ENCODE results near the gene SH3PXD2A. TPM values are rescaled to one million over a fixed set of nuclear protein-coding genes. Genes with fewer than 3 reads are reported as not detected.
A peak's percentile ranks its signal among the peaks of the same experiment; 100 is the strongest.

Gene SH3PXD2A
- total RNA-seq, 4 donors from 2014 or later, result 35.0 to 54.8 (median 45.4) TPM

DNA sequence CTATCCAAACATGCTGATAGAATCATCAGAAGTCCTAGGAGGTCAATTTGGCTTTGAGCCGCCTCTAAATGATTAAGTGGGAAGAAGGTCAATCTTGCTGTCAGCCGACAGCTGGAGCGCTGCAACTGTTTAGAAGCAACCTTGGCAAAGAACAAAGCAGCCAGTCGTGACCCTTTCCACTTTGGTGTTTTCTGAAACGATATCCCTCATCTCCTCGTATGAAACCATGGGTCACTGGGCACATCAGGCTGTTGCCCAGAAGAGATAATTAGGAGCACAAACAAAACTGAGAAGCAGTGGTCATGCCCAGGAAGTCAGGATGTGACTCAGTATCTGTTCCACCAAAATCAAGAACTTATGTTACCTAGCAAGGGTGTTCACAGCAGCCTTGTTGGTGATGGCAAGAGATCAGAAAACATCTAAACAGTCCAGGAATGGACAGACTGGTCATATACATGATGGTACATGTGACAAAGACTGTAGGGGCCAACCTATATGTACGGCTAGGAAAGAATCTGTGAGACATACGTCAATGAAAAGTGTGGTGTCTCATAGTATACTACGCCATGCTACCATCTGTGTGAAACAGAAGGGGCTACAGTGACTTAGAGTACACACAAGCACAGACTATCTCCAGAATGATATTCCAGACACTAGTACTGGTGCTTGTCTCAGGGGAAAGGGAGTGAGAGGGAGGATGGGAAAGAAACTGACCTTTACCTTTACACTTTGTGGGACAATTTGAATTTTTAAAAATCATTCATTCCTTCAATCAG is 40.2 kb upstream of the SH3PXD2A start:
- peak in 1 of 2 donors; percentile 76 for DNase-seq (ENCODE audit: low spot score in 2 of 2)

DNA sequence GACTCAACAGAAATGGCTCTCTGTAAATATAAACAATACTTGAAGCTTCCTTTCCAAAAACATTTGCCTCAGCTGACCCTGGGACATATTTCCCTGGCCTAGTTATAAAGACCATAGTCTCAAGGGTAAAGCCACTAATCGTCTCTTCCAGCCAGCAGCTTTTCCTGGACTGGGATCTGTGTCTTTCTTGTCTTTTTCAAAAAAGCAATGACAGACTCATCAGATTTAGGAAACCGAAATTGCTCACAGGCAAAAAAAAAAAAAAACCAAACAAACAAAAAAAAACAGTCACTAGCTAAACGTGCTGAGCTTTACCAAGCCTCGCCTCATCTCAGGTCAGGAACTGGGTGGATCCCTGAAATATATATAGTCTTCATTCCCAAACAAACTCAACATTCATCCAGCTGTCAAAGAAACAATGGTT is 39.1 kb upstream of the SH3PXD2A start:
- TF ChIP-seq, protein P1, sequence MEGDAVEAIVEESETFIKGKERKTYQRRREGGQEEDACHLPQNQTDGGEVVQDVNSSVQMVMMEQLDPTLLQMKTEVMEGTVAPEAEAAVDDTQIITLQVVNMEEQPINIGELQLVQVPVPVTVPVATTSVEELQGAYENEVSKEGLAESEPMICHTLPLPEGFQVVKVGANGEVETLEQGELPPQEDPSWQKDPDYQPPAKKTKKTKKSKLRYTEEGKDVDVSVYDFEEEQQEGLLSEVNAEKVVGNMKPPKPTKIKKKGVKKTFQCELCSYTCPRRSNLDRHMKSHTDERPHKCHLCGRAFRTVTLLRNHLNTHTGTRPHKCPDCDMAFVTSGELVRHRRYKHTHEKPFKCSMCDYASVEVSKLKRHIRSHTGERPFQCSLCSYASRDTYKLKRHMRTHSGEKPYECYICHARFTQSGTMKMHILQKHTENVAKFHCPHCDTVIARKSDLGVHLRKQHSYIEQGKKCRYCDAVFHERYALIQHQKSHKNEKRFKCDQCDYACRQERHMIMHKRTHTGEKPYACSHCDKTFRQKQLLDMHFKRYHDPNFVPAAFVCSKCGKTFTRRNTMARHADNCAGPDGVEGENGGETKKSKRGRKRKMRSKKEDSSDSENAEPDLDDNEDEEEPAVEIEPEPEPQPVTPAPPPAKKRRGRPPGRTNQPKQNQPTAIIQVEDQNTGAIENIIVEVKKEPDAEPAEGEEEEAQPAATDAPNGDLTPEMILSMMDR (IDR thresholded peaks at IDR 0.05), result no peak
- TF ChIP-seq POLR2A (IDR thresholded peaks at IDR 0.05), result no peak
- intact Hi-C loops (cut with DNase I; ENCODE audit: low total_unique reads), result no loop called here
- 2 to 13% methylated on average over 4 of the region's 4 CpGs for WGBS, 2 donors
- peak in 1 of 2 donors; percentile 49 for DNase-seq (ENCODE audit: low spot score in 2 of 2)
- no peak overlapping the region for H3K4me3 ChIP-seq (ENCODE audit: low read depth, poor library complexity, severe bottlenecking)

More for the DNA sequence above, 40.2 kb upstream of the SH3PXD2A start:
- WGBS, 2 donors, result 55 to 62% methylated on average over 9 of the region's 9 CpGs
- TF ChIP-seq, protein P1 (IDR thresholded peaks at IDR 0.05), result no peak
- TF ChIP-seq POLR2A (IDR thresholded peaks at IDR 0.05), result no peak
- H3K4me3 ChIP-seq (ENCODE audit: low read depth, poor library complexity, severe bottlenecking), result no peak overlapping the region
- intact Hi-C loops (cut with DNase I; ENCODE audit: low total_unique reads), result no loop called here

DNA sequence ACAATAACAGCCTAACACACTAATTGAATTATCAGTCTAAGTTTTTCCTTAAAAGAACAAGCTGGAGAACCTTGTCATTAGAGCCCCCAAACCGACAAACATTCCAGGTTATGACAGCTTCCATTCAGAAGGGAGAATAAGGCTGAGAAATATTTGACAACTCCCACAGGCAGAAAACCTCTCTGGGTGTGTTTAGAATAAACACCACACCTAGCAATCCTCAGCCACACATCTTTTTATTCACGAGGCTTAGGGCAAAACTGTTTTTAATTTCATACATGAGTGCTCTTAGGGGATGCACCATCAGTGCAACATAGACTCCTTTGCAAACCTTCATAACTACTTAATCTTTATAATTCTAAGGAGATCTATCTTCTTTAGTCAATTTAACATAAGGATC is 38.4 kb upstream of the SH3PXD2A start:
- no peak overlapping the region for H3K4me3 ChIP-seq (ENCODE audit: low read depth, poor library complexity, severe bottlenecking)
- 21 to 30% methylated on average over 2 of the region's 2 CpGs for WGBS, 2 donors
- intact Hi-C loops (cut with DNase I; ENCODE audit: low total_unique reads), result no loop called here
- no peak for DNase-seq (ENCODE audit: low spot score in 2 of 2)
- TF ChIP-seq, protein P1 (IDR thresholded peaks at IDR 0.05), result no peak
- TF ChIP-seq POLR2A (IDR thresholded peaks at IDR 0.05), result no peak

DNA sequence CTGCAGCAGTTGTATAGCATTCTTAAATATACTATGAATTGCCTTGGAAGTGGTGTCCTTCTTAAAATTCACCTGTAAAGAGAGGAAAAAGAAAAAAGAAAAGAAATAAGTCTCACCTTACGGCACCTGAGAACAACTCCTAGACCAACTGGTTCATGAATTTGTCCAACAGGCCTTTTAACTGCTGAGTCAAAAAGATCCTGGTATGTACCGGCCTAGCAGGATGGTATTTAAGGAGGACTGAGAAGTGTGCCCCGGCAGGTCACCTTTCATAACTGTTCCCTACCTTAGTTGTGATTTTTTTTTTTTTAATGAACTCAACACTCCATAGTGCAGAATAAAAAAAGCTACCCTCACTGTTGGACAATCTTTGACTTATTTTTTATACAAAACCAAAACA is 36.8 kb upstream of the SH3PXD2A start:
- WGBS, 2 donors, result 69 to 74% methylated on average over 3 of the region's 3 CpGs
- no peak for DNase-seq (ENCODE audit: low spot score in 2 of 2)
- H3K4me3 ChIP-seq (ENCODE audit: low read depth, poor library complexity, severe bottlenecking), result no peak overlapping the region
- intact Hi-C loops (cut with DNase I; ENCODE audit: low total_unique reads), result no loop called here
- TF ChIP-seq, protein P1 (IDR thresholded peaks at IDR 0.05), result no peak
- no peak for TF ChIP-seq POLR2A (IDR thresholded peaks at IDR 0.05)

DNA sequence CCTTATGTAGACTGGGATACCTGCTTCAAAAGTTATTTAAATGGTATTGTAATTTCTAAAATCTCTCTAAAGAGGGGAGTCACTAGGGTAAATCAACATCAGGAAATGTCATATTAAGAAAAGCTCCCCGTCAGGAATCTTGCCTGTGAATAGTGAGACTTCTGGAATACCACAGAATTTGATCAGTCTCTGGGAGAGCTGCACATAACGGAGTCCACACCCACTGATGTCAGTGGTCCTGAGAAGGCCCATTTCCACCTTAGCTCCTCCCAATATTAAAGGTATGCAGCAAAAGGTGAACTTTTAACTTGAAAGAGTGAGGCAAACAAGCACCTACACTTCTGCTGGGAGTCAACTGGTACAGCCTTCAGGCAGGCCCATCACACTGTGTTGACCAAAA is 35.3 kb upstream of the SH3PXD2A start:
- 79 to 88% methylated on average over 2 of the region's 2 CpGs for WGBS, 2 donors
- no peak for TF ChIP-seq POLR2A (IDR thresholded peaks at IDR 0.05)
- TF ChIP-seq, protein P1 (IDR thresholded peaks at IDR 0.05), result no peak
- no peak overlapping the region for H3K4me3 ChIP-seq (ENCODE audit: low read depth, poor library complexity, severe bottlenecking)
- intact Hi-C loops (cut with DNase I; ENCODE audit: low total_unique reads), result no loop called here
- no peak for DNase-seq (ENCODE audit: low spot score in 2 of 2)
